HG03378 (cell line): ENCODE data around the gene CHCHD1.
"Not testable (repeated sequence)": the region's sequence is repeated elsewhere in the genome, so short reads cannot be mapped to it uniquely, and the experiment has no call there.

ENCODE experiments used
- ATAC-seq: cut with Tn5 transposase; IDR thresholded peaks from one replicate; pipeline ENCODE4 v1.9.1; 2021; ENCODE audit warnings: mild to moderate bottlenecking, moderate library complexity; ENCODE audit not compliant: unreplicated experiment

The CHCHD1 gene

GRCh38 chr10:73781879-73782748 is at the start of gene CHCHD1:
Gene CHCHD1, plus strand, starts transcription at chr10:73782048. Its CDS starts 28 bp downstream, at chr10:73782076.
- peak; percentile 41 for ATAC-seq

GRCh38 chr10:73732426-73732825 is 49.4 kb upstream of the CHCHD1 start:
- ATAC-seq = no peak

- ATAC-seq = no peak
Measured at GRCh38 chr10:73732931-73733623, 48.8 kb upstream of the CHCHD1 start.

GRCh38 chr10:73734028-73734720 is 47.7 kb upstream of the CHCHD1 start:
- no peak for ATAC-seq

GRCh38 chr10:73734796-73735305 is 47.0 kb upstream of the CHCHD1 start:
- no peak for ATAC-seq

GRCh38 chr10:73740501-73741254 is 41.2 kb upstream of the CHCHD1 start:
- not testable (repeated sequence) for ATAC-seq

- ATAC-seq = no peak
Measured at GRCh38 chr10:73742454-73742734, 39.5 kb upstream of the CHCHD1 start.

- no peak for ATAC-seq
Measured at GRCh38 chr10:73743327-73743904, 38.4 kb upstream of the CHCHD1 start.

GRCh38 chr10:73743905-73744663 is 37.8 kb upstream of the CHCHD1 start, which contains the start of gene SEC24C:
Gene SEC24C, plus strand, starts transcription at chr10:73744372. Its CDS starts 2,461 bp downstream, at chr10:73746833.
- peak; percentile 80 for ATAC-seq

- peak; percentile 24 for ATAC-seq
Measured at GRCh38 chr10:73744664-73744975, 37.2 kb upstream of the CHCHD1 start.

- no peak for ATAC-seq
Measured at GRCh38 chr10:73746721-73747120, 35.1 kb upstream of the CHCHD1 start.

GRCh38 chr10:73750819-73751218 is 31.0 kb upstream of the CHCHD1 start:
- no peak for ATAC-seq

GRCh38 chr10:73756183-73756582 is 25.7 kb upstream of the CHCHD1 start:
- ATAC-seq = no peak

- no peak for ATAC-seq
Measured at GRCh38 chr10:73758704-73759511, 22.9 kb upstream of the CHCHD1 start.

- ATAC-seq = no peak
Measured at GRCh38 chr10:73759512-73760115, 22.2 kb upstream of the CHCHD1 start.

- ATAC-seq = no peak
Measured at GRCh38 chr10:73761781-73762180, 20.1 kb upstream of the CHCHD1 start.

- ATAC-seq = no peak
Measured at GRCh38 chr10:73762915-73763314, 18.9 kb upstream of the CHCHD1 start.

- no peak for ATAC-seq
Measured at GRCh38 chr10:73763343-73763742, 18.5 kb upstream of the CHCHD1 start.
